ENCODE results near the gene NCKAP5.

GRCh38 chr2:133025004-133025403 is 543.3 kb downstream of the NCKAP5 start:
- TF ChIP-seq CTCF (IDR thresholded peaks at IDR 0.05) (no peak), POLR2A (IDR thresholded peaks at IDR 0.05) (no peak)

Data from ovary (tissue), 3 donors.